Keratinocyte (primary cell): ENCODE measurements around the gene MID1. TPM values are rescaled to one million over a fixed set of nuclear protein-coding genes. Genes with fewer than 3 reads are reported as not detected.
"Not testable (repeated sequence)": the region's sequence is repeated elsewhere in the genome, so short reads cannot be mapped to it uniquely, and the experiment has no call there.

Source experiments
- DNase-seq: peaks from one replicate; pipeline ENCODE4 v3.0.0-alpha.2; 2011; ENCODE audit warnings: low read depth, missing footprints, low spot score
- FAIRE-seq: peaks from 2 replicates; lab custom pipeline; 2011; peaks lifted over from hg19 to GRCh38; lab: Jason Lieb, UNC
- H2AFZ ChIP-seq: 2 replicates; pipeline ENCODE4 v1.6.0; 2012; ENCODE audit warnings: low read length, control low read depth, inconsistent platforms; ENCODE audit not compliant: control insufficient read depth
- H3K27ac ChIP-seq: 2 replicates; pipeline ENCODE4 v1.5.1; 2011; ENCODE audit warnings: low read length; ENCODE audit not compliant: control insufficient read depth, insufficient read depth
- H3K27me3 ChIP-seq: 3 replicates; pipeline ENCODE4 v1.6.0; 2011; ENCODE audit warnings: low read length; ENCODE audit not compliant: control insufficient read depth, insufficient read depth; ENCODE audit errors: extremely low read depth
- H3K36me3 ChIP-seq, 2 experiments: 2 replicates in 1 of 2; 3 replicates in 1 of 2; pipeline ENCODE4 v1.5.1; 2011; ENCODE audit warnings: low read length in 2 of 2, mild to moderate bottlenecking in 1 of 2; ENCODE audit not compliant: control insufficient read depth in 2 of 2, insufficient read depth in 2 of 2; ENCODE audit errors: extremely low read depth in 1 of 2
- H3K4me1 ChIP-seq: 3 replicates; pipeline ENCODE4 v1.5.1; 2011; ENCODE audit warnings: low read length; ENCODE audit not compliant: control insufficient read depth, insufficient read depth; ENCODE audit errors: extremely low read depth
- H3K4me2 ChIP-seq: 3 replicates; pipeline ENCODE4 v1.6.0; 2011; ENCODE audit warnings: low read depth, low read length; ENCODE audit not compliant: control insufficient read depth, insufficient read depth; ENCODE audit errors: extremely low read depth
- H3K4me3 ChIP-seq, 3 experiments: fragments of 200-600 bp in 1 of 3; sonication (generic) in 1 of 3; 2 replicates in 2 of 3; 3 replicates in 1 of 3; pipeline ENCODE4 v1.5.1; 2011 to 2016; ENCODE audit warnings: low read length in 3 of 3, mild to moderate bottlenecking in 3 of 3, control low read depth in 2 of 3, inconsistent platforms in 1 of 3, low read depth in 1 of 3, mixed read lengths in 1 of 3, mixed run types in 1 of 3, moderate library complexity in 1 of 3; ENCODE audit not compliant: control insufficient read depth in 2 of 3, insufficient read depth in 2 of 3; ENCODE audit errors: extremely low read depth in 1 of 3
- H3K79me2 ChIP-seq: 2 replicates; pipeline ENCODE4 v1.6.0; 2012; ENCODE audit warnings: low read length; ENCODE audit not compliant: control insufficient read depth, insufficient read depth
- H3K9ac ChIP-seq: 3 replicates; pipeline ENCODE4 v1.6.0; 2011; ENCODE audit warnings: low read length; ENCODE audit not compliant: control insufficient read depth, insufficient read depth; ENCODE audit errors: extremely low read depth
- H3K9me1 ChIP-seq: 3 replicates; pipeline ENCODE4 v1.6.0; 2011; ENCODE audit warnings: low read length; ENCODE audit not compliant: control insufficient read depth, insufficient read depth; ENCODE audit errors: extremely low read depth
- H3K9me3 ChIP-seq: 2 replicates; pipeline ENCODE4 v1.5.1; 2012; ENCODE audit warnings: low read depth, low read length; ENCODE audit not compliant: control insufficient read depth
- H4K20me1 ChIP-seq: 3 replicates; pipeline ENCODE4 v1.6.0; 2011; ENCODE audit warnings: low read length; ENCODE audit not compliant: control insufficient read depth, insufficient read depth; ENCODE audit errors: extremely low read depth
- CTCF ChIP-seq, 3 experiments: IDR thresholded peaks in 1 of 3; conservative IDR thresholded peaks in 1 of 3; optimal IDR thresholded peaks in 1 of 3; 2 replicates in 2 of 3; 3 replicates in 1 of 3; pipeline versions ENCODE3 to v1.5.1; 2011; ENCODE audit warnings: low read length in 3 of 3, mild to moderate bottlenecking in 3 of 3, moderate library complexity in 2 of 3, control low read depth in 1 of 3, inconsistent platforms in 1 of 3; ENCODE audit not compliant: insufficient read depth in 2 of 3; ENCODE audit errors: extremely low read depth in 1 of 3
- EZH2 ChIP-seq: IDR thresholded peaks from one replicate; pipeline ENCODE4 v1.6.1; 2012; ENCODE audit warnings: inconsistent platforms, mild to moderate bottlenecking, low read length, moderate library complexity
- dilution Hi-C: fragments of 300-500 bp; cut with MboI; formaldehyde crosslinking; loops from one replicate; pipeline ENCODE4 v1.7.0; 2020; ENCODE audit warnings: low sequenced_read_pairs; ENCODE audit not compliant: extremely low pct_ligation_motif_present
- polyA plus RNA-seq, 5 experiments: library from polyadenylated mRNA; depleted of rRNA in 3 of 5; stranded (reverse) in 3 of 5; stranded (forward) in 1 of 5; unstranded in 1 of 5; fragments of >200 nt; gene quantifications; 1 replicate in 1 of 5; 2 replicates in 3 of 5; 3 replicates in 1 of 5; pipeline versions ENCODE4 v1.2.1 to v1.2.3, GENCODE V29; 2011 to 2012; ENCODE audit warnings: missing spikeins in 2 of 5, low read depth in 1 of 5, low replicate concordance in 1 of 5

MID1 gene
- polyA plus RNA-seq, 1 donor (not counting 4 experiments of a cell fraction or from before 2014, with no cell fraction given): 9.2 TPM

- Histone ChIP-seq H3K79me2 (peaks cover 10% of the 10 kb centered on the region), H3K9ac (no peak overlapping the region), H3K4me3 (no peak overlapping the region), H2AFZ (no peak overlapping the region), H3K4me1 (no peaks in the 10 kb centered on the region), H3K27me3 (no peaks in the 10 kb centered on the region), H4K20me1 (no peaks in the 10 kb centered on the region), H3K9me3 (no peaks in the 10 kb centered on the region), H3K36me3 (no peaks in the 10 kb centered on the region), H3K27ac (no peak overlapping the region), H3K4me2 (no peak overlapping the region), H3K9me1 (no peaks in the 10 kb centered on the region)
- TF ChIP-seq EZH2 (no peak), CTCF (optimal IDR thresholded peaks at IDR 0.05 in 1 of 3, IDR thresholded peaks at IDR 0.05 in 1 of 3, conservative IDR thresholded peaks at IDR 0.05 in 1 of 3; ENCODE audit: extremely low read depth in 1 of 3, insufficient read depth in 2 of 3, low read length in 3 of 3) (peak; percentile 65 to 76 (median 71))
- DNase-seq: no peak
- FAIRE-seq: peak; percentile 60
- dilution Hi-C loops: no loop called here
Measured at GRCh38 chrX:10597871-10598270, 22.5 kb downstream of the MID1 start.

GRCh38 chrX:10591363-10592335, 28.7 kb downstream of the MID1 start:
- no peak overlapping the region for H3K27ac ChIP-seq
- dilution Hi-C loops: no loop called here
- no peak overlapping the region for H3K9ac ChIP-seq
- FAIRE-seq: no peak
- no peak overlapping the region for H2AFZ ChIP-seq
- H3K79me2 ChIP-seq: peaks cover 9% of the 10 kb centered on the region
- no peak for DNase-seq
- H3K4me2 ChIP-seq: no peak overlapping the region
- no peaks in the 10 kb centered on the region for H3K9me3 ChIP-seq
- TF ChIP-seq EZH2 (no peak), CTCF (optimal IDR thresholded peaks at IDR 0.05 in 1 of 3, IDR thresholded peaks at IDR 0.05 in 1 of 3, conservative IDR thresholded peaks at IDR 0.05 in 1 of 3; ENCODE audit: extremely low read depth in 1 of 3, insufficient read depth in 2 of 3, low read length in 3 of 3) (no peak)
- no peaks in the 10 kb centered on the region for H3K36me3 ChIP-seq
- no peak overlapping the region for H3K4me3 ChIP-seq
- H3K9me1 ChIP-seq: no peaks in the 10 kb centered on the region
- H3K27me3 ChIP-seq: no peaks in the 10 kb centered on the region
- H4K20me1 ChIP-seq: no peaks in the 10 kb centered on the region
- no peaks in the 10 kb centered on the region for H3K4me1 ChIP-seq

GRCh38 chrX:10589787-10590186, 30.6 kb downstream of the MID1 start:
- H3K79me2 ChIP-seq, H2AFZ ChIP-seq, dilution Hi-C loops, H3K4me3 ChIP-seq, H3K9me1 ChIP-seq, H3K4me1 ChIP-seq, FAIRE-seq, H3K4me2 ChIP-seq, H3K27me3 ChIP-seq, H3K36me3 ChIP-seq, DNase-seq, H3K9ac ChIP-seq, H4K20me1 ChIP-seq, H3K9me3 ChIP-seq, H3K27ac ChIP-seq: not testable (repeated sequence)
